GM18517 (cell line): ENCODE measurements around the gene STEAP1B.

Experiments used
- ATAC-seq: cut with Tn5 transposase; IDR thresholded peaks from one replicate; pipeline ENCODE4 v1.9.1; 2021; ENCODE audit warnings: mild to moderate bottlenecking, moderate library complexity; ENCODE audit not compliant: unreplicated experiment

STEAP1B gene

DNA sequence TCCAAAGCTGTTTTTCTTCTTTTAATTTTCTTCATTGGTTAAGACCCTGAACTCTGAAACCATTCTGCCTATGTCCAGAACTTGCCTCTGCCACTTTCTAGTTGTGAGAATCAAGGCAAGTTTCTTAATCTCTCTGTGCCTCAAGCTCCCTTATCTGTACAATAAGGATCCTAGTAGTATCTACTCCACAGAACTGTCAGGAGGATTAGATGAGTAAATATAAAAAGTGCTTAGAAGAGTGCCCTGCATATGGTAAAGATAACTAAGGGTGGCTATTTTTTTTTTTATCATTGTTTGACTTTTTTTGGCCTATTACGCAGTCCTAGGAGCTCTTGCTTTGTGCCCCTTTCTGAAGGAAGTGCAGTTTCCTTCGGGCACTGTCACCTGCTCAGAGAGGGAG lies 96.6 kb downstream of the STEAP1B start:
- ATAC-seq, result no peak

DNA sequence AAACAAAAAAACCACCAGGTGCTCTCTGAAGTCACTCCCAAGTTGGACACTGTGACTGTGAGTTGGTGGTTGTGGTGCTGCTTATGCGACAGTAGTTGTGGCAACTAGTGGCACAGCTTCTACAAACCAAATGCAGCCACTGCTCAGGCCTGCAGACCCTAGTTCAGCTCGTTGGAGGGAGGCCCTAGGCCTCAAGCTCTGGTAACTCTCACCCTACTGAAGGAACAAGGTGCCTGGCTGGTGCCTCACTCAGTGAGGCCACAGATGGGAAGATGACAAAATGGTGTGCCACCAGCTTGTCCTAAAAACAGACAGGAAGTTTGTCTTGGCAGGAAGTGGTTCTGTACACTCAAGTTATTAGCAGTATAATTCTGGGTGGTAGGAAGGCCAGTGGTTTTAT lies 97.7 kb downstream of the STEAP1B start:
- no peak for ATAC-seq

DNA sequence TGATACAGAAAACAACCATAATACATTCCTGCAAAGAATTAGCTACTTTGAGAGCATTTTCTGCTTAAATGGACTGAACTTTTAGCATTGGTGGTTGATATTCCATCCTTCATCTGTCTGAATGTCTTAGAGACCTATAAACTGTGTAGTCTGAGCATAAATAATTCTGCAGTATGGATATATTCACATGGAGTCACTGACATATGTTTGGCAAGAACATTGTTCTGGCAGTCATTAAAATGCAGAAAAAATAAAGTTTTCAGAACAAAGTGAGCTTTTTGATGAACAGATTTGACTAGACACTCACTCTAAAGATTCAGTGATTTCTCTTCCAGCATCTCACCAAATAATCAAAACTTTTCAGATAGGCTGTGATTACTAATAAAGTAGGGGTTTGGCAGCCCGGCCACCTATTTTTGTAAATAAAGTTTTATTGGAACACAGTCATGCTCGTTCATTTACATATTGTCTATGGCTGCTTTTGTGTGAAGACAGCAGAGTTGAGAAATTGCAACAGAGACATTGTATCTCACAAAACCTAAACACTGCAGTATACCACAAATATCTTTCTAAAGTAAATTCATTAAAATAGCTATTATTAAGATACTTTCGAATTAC lies 98.9 kb downstream of the STEAP1B start:
- ATAC-seq, result no peak

DNA sequence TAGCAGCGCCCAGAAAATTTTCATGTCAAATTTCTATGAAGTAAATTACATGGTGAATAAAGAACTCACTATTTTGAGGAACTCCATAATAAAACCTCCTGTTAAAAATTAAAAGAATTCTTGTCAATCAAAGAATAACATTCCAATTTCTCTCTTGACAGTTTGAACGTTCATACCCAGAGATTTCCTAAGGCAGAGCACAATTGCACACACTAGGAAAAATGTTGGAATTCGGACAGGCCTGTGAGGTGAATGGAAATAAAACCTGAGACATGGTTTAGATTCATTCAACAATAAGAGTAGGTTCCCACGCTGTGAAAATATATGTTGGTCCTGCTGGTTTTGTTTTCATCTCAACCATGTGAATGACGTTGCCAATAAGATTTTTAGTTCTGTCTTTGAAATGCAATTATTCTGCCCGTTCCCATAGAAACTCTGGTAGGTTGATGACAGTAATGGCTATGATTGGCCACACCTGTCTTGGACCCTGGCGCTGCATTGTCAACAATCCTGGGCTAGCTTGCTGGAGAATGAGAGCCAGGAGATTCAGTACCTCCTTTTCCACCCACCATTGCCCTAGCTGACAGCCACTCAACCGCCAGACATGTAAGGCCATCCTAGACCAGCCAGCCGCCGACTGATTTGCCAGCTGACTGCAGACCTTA lies 99.7 kb downstream of the STEAP1B start:
- ATAC-seq, result no peak

DNA sequence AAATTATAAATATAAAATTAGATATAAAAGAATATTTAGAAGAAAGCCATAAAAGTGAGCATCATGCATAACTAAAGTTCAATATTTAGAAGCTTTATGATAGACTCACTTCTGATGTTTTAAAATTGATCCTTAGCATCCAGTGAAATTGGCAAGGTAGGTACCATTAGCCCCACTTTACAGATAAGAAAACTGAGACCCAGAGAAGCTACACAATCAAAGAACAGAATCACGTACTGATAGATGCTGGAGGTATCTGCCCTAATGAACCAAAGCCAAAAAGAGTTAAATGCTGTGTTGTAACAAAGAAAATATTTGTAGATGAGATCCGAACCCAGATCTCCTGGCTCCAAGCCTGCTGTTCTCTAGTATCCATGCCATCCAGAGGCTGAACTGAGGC lies 100.4 kb downstream of the STEAP1B start:
- ATAC-seq, result no peak

DNA sequence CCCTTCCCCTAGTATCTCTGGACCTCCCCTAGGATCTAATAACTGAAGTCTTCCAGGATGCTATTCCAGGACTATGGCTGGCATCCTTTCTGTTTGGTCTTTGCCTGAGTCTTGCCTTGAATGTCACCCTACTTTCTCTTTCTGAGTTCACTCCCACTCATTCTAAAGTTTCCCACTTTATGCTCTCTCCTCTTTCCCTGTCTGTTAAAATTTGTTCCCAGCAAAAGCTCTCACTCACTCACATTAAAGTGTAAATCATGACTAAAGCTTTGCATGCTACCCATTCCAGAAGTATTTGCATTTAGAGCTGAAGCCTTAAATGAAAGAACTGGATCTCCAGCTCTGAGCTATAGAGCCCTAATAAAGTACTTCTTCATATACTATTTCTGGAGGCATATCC lies 100.9 kb downstream of the STEAP1B start:
- ATAC-seq, result no peak

DNA sequence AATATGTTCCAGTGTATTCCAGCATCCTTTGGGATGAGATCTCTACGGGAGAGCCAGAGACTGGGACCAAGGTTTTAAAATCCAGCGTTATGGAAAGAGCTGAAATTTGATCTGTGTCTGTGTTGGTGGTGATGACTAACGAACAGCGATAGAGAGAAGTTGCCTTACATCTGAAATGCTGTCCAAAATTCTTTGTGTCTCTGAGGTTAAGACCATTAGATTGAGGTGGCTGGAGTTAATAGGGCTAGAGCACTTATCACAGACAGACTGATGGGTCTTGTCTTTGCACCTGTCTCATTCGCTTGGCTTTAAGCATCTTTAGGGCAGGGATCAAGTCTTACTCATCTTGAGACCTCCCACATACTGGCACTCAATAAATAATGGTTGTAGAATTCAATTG lies 102.0 kb downstream of the STEAP1B start:
- ATAC-seq, result no peak

DNA sequence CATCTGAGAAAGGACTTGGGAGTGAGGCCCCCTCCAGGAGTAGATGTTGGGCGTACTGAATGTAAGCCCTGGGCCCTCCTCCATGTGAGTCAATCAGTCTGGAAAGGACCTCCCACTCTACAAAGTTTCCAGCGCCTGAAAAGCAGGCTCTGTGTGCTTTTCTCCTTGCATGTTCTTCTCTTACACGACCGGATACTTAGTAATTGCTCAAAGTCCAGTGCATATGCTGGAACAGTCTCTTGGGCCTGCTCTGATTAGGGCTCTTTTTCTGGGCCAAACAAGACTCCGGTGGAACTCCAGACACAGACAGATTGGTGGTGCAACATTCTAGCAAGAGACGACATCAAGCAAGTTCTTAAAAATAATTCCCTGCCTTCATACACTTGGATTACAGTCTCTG lies 104.8 kb downstream of the STEAP1B start:
- ATAC-seq, result no peak

DNA sequence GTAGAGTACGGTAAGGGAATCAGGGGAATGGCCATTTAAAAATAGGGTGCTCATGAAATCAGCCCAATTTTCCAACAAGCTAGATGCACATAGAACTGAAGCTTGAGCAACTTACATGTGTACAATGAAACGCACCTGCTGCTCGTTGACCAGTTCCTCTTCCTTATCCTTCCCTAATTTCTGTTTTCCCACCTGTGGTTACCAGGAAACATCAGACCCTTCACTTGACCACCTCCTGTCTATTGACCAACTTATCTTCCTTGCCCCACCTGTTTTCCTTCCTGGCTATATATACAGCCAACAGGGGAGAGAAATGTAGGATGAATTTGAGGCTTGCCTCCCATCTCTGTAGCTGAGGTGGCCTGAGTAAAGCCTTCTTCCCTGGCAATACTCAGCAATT lies 105.2 kb downstream of the STEAP1B start:
- no peak for ATAC-seq

DNA sequence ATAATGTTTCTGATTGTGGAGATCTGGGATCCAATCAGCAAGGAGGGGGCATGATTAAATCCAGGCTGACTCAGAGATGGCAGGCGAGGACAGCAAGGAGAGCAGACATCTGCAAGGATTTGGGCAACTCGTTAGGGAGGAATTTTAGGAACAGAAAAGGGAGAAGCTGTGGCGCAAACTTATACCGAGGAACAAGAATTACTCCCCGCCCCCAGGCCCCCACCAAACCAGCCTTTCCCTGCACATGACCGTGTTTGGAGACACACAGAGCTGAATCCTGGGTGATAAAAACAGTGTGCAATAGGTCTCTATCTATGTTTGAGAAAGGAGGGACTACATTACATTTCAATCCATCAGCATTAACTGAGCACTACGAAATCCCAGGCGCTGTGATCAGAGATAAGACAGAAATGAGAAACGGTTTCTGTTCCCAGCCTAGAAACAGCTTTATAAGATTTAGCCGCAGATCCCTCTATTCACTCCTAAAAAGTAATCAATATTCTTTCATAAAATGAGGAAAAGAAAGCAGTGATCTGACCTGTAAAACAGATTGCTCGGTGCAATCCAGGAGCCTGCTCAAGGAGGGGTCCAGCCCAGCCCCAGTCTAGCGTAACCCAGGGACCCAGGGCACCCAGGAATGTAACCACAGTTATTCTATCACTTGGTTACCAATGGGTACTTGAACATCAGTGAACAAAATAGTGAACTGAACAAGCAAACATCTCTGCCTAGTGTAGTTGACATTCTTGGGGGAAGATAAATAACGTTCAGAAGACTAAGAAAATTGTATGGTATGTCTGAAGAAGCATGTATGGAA lies 105.9 kb downstream of the STEAP1B start:
- ATAC-seq, result no peak

DNA sequence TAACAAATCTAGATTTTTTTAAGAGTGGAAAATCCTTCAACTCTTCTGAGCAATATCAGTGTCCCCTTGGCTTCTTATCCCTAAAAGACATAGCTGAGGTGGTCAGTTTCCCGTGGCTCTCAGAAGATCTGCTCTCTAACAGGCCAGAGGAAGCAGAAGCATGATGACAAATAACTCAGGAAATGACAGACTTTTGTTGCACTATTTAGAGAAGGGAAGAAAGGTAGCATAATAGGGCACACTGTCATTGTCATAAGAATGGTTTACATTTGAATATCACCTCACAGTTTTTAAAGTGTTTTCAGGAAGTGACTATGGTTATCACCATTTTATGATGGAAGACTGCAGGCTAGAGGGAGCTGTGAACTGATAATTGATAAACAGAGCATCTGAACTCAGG lies 109.5 kb downstream of the STEAP1B start:
- no peak for ATAC-seq

DNA sequence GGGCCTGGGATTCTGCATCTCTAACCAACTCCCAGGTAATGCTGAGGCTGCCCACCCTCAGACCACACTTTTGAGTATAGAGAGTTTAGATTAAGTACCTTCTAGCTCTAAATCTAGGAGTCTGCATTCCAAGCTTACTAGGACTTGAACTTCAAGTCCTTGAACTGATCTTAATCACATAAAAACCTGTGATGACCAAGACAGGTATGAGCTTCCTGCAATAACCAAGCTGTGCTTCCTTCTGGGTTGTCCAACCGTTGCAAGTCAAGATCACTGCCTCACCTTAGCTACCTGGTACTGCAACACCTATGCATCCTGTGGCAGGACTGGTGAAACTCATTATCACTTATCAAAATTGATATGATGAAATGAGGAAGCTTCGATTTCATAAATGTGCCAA lies 110.1 kb downstream of the STEAP1B start:
- no peak for ATAC-seq

DNA sequence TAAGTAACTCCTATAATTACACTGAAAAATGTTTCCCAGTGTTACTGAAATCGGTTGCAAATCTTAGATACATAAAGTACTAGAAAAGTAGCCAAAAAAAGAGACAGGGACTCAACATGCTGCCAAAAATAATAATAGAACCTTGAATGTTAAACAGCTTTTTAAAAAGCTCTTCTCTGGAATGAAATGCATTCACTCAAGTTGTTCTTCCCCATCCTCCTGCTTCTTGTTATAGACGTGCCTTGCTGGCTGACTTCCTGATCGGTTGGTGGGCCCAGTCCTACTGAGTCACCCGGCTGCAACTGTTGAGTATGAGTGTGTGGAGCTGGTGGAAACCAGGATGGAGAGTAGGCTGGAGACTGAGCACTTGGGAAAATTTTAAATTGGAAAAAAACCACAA lies 112.4 kb downstream of the STEAP1B start:
- ATAC-seq, result no peak

DNA sequence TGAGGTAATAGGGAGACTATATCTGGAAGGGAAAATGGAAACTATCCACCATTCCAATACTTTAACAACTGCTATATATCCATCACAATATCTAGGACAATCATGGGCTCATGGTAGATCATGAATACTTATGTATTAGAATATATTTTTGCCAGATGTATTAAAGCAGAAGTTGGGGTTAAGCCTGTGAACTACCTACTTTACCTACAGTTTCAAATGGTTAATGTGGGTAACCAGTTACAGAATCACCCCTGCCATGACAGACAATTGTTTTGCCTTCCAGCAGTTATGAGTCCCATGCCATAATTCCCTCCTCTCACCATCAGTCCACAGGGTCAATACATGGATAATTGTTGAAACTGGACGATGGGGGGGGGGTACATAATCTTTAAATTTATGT lies 113.1 kb downstream of the STEAP1B start:
- peak; percentile 42 for ATAC-seq

DNA sequence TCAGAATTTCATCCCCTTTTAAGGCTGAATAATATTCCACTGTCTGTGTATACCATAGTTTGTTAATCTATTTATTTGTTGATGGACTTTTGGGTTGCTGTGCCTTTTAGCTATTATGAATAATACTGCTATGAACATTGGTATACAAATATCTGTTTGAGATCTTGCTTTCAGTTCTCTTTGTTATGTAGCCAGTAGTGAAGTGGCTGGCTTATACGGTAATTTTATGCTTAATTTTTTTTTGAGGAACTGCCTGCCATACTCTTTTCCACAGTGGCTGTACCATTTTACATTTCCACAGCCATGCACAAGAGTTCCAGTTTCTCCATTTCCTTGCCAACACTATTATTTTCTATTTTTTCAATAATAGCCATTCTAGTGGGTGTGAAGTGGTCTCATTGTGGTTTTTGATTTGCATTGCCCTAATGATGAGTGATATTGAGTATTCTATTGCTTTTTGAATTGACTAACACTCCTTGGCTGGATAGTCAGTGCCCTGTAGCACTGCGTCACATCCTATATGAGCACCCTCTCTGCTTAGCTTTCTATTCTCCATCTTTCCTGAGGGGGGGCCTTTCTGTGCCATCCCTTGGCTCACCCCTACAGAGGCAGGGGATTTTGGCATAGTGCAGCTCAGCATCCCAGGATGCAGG lies 113.7 kb downstream of the STEAP1B start:
- peak; percentile 75 for ATAC-seq

DNA sequence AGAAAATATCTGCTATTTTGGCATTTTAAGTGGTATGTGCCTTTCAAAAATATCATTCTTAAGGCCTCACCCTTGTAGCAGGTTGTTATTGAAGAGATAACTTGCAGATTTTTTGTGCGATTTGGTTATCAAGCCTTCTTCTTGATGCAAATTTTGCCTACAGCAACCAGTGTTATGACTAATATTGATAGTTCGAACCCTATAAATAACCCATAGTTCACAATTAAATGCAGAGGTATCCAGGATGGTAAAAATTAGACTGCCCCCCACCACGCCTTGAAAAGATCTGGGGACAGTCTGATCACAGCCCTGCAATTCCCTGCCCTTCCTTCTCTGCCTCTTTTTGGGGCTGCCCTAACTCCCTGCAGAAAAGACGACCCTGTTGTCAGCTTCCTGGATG lies 114.7 kb downstream of the STEAP1B start:
- ATAC-seq, result peak; percentile 29

DNA sequence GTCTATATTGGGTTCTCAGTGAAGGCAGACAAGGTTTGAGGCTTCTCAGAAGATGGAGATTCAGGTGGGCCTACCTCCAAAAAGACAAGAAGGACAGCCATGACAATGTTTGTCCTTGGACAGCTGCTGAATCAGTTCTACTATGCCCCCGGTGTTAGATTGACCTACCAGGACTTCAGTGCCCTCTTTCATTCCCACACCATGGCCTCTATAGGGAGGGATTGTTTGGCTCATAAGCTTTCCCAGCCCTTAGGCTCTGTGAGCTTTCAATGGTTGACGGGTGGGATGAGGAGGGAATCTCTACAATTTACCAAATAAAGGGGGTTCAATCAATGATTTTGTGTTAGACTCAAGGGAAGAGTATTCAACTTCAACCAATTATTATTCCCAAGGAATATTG lies 119.7 kb downstream of the STEAP1B start:
- no peak for ATAC-seq

DNA sequence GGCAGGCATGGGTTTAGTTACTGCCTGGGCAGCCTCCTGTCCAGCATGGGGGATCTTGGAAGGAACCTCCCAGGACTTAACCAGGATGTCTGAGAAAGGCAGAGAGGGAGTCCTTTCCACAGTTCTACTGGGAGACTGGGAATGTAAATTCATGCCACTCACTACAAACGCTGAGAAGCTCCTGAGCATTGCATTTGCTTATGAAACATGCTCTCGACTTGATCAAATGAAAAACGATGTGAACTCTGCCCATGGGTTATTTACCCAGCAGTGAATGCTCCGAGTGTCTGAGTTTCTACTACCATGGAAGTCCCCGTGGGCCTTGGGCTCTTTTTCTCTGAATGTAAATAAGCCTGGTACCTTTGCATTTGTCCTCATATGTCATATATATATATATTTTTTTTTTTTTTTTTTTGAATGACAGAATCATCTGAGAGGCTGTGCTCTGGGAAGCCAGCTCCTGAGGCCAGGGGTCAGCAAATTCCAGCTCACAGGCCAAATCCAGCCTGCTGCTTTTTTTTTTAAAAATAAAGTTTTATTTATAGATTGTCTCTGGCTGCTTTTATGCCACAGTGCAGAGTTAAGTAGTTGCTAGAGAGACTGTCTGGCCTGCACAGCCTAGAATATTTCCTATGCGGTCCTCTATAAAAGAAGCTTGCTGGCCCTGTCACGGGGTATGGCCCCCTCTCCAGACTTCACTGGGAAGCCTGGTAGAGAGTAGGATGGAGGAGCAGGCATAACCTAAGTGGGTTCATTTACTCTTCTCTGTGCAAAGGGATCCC lies 121.6 kb downstream of the STEAP1B start:
- no peak for ATAC-seq

DNA sequence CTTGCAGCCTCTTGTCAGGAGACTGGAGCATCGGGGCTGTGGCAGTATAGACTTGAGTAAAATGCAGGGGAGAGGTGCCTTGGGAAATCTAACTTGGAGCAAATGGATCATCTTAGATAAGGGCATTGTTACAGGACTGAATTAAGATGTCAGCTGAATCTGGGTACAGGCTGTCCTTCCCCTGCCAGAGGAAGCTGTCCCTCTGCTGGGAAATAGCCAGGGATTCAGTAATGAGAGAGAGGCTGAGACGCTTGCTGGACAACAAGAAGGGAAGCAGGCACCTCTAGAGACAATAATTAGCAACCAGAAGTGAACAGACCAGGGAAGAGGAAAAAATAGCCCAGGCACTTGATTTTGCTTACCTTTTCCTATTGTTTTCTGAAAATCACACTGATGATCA lies 122.3 kb downstream of the STEAP1B start:
- ATAC-seq, result no peak

DNA sequence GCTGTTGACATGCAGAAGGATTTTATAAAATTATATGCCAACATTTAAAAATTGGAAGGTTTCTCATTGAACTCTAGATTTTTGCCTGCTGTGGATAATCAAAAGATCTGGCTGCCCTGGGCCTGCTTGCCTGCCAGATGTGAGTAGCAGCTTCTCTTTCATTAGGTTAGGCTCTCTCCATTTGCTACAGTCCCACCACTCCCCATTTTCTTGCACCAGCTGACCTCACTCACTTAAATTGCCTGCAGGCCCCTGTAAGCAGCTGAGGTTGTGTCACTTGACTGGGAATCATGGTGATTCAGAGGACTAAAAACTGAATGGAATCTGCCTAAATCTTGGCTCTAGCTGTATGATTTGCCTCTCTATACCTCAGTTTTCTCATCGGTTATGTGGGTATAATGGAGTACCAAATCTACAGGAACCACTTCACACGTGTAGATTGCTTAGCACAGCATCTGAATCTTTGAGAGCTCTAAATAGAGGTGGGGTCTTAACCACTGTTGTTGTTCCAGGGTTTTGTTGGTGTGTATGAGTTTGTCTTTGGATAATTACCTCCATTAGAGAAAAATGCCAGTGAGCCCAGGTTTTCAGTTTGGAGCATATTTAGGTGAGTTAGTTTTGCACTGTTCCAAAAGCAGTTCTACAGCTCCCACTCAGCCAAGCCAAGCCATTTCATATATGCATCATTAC lies 124.5 kb downstream of the STEAP1B start:
- no peak for ATAC-seq
